Activated T-cell treated with anti-CD3 and anti-CD28 coated beads for 1 hour (primary cell): ENCODE data around the gene GCSAM.

Experiments
- DNase-seq: peaks from one replicate; pipeline ENCODE4 v3.0.0-alpha.2; 2020; ENCODE audit warnings: low read depth

Gene GCSAM

DNA sequence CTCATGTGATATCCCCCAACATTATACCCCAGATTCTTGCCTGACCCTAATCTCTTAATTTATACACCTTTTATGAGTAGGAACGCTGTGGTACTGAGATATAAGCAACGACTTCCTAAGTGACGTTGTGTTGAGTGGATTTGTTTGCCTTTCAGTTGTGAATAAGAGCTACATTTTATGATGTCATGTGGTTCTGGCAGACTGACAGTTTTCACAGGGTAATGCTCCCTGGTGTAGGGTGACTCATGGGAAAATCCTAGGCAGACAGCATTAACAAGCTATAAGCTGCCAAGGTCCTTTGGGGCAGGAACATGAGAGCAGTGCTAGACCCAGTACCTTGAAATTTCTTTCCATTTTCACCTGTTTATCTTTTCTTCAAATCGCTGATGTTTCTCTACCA, 35.7 kb downstream of the GCSAM start:
- no peak for DNase-seq

GRCh38 chr3:112096176-112096575, 36.9 kb downstream of the GCSAM start:
- no peak for DNase-seq

- DNase-seq, result no peak
These were observed 37.3 kb downstream of the GCSAM start for GRCh38 chr3:112095731-112096130.

DNA sequence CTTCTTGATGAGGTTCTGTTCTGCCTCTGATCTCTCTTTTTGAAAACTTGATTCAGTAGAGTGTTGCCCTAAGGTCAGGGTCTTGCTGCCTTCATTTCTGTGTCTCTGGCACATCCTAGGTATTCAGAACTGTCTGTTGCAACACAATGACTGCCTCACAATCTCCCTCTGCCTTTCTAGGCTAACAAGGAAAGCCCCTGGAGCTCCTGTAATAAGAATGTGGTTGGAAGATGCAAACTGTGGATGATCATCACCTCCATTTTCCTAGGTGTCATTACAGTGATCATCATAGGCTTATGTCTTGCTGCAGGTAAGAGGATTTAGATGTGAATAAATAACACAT, 39.9 kb downstream of the GCSAM start:
- no peak for DNase-seq

DNA sequence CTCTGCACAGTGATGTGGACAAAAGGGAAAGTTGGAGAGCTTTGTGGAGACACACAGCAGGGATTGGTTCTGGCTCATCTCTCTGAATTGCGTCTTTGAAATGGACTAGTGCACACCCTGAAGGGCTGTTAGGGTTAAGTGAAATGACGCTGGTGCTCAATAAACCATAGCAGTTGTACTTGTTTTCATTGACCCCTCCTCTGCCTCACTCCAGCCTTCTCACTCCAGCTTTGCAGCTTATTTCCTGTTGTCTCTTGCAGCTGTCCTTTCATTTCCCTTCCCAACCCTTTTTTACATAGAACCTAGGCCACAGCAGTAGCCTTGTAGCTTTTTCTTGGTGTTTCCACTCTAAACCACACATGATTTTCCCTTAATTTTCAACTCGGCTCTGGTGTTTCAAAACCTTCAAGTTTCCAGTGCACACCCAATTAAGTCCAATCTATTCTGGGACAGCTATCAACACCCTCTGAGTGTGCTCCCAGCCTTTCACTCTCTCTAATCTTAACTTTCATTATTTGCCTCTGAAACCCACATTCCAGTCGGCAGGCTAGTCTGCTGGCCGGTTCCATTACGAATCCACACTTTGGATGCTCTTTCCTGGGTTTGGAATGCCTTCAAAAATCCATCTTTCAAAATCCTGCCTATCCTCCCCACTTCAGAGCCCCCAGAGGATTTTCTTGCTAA, 40.4 kb downstream of the GCSAM start:
- no peak for DNase-seq

- DNase-seq, result no peak
These were observed 42.0 kb downstream of the GCSAM start for GRCh38 chr3:112090887-112091586.

- DNase-seq, result no peak
These were observed 42.8 kb downstream of the GCSAM start for GRCh38 chr3:112089956-112090886.

DNA sequence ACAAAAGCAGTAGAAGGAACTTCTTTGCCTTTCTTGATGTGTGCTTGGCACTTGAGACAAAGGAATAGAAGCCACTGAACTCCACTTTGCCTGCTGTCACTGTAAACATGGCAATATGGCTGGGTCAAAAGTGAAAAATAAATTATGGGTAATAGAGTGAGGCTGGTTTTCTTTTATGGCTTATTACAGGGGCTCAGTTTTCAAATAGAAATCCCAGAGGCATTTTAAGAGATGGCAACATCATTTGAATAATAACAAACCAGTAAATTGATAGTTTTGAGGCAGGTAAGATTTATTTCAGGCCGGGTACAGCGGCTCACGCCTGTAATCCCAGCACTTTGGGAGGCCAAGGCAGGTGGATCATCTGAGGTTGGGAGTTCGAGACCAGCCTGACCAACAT, 44.1 kb downstream of the GCSAM start:
- no peak for DNase-seq

DNA sequence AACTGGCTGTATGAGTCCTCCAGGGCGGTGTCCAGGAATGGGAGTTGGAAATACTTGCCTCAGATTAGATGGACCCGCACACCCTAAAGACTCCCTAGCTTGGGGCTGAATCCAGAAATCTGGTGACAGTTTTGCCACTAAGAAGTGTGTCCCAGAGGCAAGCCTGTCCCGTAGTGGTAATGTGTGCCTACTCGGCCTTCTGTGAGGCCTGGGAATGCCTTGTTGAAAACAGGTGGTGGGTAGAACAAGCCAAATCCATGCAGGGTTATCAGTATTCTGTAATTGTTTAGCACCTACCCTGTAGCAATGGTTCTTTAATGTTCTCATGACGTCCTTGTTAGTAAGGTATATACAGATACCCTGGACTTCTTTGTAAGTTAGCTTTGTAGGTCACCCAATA, 45.3 kb downstream of the GCSAM start:
- DNase-seq, result no peak

DNA sequence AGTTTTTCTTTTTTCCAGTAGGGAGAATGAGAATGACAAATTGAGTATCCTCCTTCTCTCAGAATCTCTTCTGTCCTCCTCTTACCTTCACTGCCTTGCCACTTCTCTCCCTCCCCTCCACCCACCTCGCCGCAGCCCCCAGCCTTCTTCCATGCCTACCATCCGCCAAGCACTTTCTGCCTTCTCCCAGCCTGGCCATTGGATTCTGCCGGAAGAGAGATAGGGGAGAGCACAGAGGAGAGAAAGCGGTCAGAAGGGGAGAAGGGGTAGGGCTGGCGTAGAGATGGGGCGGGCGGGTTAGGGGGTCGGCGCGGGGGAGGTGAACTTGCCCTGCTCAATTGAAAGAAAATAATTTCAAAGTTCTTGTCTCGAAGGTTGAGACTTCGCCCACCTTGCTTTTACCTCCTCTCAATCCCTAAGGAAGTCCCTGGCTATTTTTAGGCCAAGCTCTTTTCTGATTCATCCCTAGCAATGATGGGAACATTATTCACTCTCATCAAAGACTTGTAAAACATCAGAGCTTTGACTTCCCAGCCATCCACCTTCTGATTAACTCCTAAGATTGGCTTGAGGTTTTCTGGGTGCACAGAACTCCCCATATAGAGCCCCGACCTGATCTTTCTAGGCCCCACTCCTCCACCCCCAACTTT, 46.0 kb downstream of the GCSAM start:
- DNase-seq, result no peak

GRCh38 chr3:112086076-112086854, 46.8 kb downstream of the GCSAM start, which contains the start of gene C3orf52:
TSS of gene C3orf52 (plus strand) at chr3:112086389. CDS start at chr3:112086408, 19 bp downstream.
- DNase-seq, result peak; percentile 36

- no peak for DNase-seq
These were observed 47.3 kb downstream of the GCSAM start for GRCh38 chr3:112085735-112086075.

DNA sequence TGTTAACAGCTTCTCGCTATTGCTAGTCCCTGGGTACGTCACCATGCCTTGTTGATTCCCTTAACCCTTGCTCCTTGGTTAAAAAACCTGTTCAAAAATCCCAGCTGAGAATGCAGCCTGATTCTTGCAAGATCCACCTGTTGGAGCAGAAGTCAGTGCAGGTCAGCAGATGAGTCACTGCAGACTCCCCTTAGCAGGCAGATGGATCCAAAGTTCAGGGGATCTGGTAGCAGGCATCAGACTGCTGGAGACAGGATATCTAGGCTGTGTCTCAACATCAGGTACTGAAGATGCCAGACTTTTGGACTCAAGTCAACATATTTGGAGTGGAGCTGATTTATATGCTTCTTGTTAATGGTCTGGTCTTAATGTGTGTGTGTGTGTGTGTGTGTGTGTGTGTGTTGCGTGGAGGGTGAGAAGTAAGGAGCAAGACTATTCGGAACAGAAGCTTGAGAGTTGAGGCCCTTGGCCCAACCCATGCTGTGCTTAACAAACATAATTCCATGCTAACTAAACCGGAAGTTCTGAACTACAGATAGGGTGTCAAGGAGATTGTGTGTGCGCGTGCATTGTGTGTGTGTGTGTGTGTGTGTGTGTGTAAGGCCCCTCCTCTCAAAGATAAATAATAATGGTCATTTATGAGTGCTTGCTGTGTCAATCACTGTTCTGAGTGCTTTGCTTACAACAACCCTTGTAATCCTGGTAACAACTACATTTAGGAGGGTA, 47.9 kb downstream of the GCSAM start:
- no peak for DNase-seq

- DNase-seq, result no peak
These were observed 49.8 kb downstream of the GCSAM start for GRCh38 chr3:112083239-112083638.

DNA sequence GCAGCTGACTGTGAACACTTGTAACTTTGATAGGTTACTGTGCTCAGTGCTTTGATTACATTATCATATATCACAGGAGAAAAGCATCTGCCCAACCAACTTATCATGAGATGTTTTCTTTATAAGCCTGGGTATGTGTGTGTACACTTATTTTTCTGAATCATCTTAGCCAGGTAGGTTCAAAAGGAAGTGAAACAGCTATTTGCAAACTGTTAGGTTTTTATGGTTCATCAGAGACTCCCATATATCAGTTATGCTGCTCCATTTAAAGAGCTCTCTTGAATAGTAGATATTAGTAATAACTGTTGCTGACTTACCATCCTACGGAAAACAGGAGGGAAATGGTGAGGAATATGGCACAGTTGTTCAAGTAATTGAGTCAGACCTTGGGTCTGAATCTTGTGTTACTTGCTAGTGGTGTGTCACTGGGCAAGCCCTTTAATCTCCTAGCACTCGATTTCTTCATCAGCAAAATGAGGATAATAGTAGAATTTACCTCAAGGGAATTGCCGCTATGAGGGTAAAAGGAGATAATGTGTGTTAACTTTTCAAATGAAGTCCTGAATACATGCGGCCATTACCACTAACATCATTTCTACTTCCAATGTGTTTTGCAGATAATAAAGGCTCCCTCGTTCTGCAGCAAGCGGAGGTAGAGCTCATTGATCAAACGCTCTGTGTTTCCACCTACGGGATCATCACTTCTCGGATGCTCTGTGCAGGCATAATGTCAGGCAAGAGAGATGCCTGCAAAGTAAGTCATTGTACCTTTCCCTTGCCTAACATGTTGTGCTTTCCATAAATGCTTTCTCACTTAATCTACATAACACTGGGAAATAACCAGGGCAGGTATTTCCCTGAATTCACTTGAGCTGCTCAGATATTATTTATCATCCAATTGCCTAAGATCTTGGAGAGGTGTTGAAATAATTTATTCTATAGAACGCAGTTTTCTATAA, 54.6 kb downstream of the GCSAM start:
- no peak for DNase-seq

DNA sequence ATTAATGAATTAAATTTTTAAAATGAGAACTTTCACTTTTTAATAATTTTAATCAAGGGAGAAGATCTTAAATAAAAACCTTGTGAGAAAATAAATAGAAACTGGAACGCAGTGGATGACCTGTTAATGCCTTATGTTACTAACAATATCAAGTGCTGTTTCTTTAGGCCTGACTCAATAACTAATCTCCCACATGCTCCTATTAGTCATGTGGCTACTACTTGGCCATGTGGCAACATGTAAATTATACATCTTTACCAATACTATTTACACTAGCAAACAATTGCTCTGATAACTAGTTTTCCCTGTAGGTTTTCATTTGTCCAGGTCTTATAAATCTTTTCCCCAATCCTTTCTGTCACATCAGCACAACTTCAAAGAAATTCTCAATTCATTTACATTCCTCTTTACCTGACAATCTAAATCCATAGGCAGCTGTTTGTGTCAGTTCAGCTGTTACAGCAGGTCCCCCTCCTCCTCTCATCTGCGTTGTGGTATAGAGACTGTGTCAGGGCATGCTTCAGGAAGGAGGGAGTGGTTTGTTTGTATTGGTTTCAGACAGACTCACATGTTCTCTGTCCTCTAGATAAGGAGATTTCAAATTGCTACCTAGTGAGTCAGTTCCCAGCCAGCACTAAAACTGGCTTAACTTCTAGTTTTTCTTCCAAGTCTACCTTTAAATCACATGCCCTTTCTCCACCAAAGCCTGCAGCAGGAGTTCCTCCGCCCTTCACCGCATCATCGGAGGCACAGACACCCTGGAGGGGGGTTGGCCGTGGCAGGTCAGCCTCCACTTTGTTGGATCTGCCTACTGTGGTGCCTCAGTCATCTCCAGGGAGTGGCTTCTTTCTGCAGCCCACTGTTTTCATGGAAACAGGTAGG, 58.2 kb downstream of the GCSAM start:
- no peak for DNase-seq

DNA sequence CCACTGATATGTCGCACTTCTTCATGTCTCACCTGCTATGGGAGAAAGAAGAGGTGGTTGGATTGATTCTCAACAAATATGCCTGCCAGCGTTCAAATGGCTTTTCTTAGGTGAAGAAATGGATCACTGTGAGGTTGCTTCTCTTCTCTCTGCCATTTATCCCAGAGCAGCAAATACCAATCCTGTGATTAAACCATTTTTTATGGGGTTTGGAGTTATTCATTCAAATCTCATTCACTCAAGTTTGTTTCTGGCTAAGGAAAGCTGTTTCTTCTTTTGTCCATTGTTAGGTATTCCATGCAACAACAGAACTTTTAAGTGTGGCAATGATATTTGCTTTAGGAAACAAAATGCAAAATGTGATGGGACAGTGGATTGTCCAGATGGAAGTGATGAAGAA, 59.0 kb downstream of the GCSAM start:
- no peak for DNase-seq

DNA sequence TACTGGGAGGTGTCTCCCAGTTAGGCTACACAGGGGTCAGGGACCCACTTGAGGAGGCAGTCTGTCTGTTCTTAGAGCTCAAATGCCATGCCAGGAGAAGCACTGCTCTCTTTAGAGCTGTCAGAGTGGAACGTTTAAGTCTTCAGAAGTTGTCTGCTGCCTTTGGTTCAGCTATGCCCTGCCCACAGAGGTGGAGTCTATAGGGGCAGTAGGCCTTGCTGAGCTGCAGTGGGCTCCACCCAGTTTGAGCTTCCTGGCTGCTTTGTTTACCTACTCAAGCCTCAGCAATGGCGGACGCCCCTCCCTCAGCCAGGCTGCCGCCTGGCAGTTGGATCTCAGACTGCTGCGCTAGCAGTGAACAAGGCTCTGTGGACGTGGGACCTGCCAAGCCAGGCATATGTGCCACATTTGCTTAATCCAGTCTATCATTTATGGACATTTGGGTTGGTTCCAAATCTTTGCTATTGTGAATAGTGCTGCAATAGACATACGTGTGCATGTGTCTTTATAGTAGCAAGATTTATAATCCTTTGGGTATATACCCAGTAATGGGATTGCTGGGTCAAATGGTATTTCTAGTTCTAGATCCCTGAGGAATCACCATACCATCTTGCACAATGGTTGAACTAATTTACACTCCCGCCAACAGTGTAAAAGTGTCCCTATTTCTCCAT, 60.5 kb downstream of the GCSAM start:
- peak; percentile 48 for DNase-seq
